HG02943 (cell line): ENCODE results near the gene ADCY10.
A peak's percentile ranks its signal among the peaks of the same experiment; 100 is the strongest.
"Not testable (repeated sequence)": the region's sequence is repeated elsewhere in the genome, so short reads cannot be mapped to it uniquely, and the experiment has no call there.

Experiments used
- ATAC-seq: cut with Tn5 transposase; IDR thresholded peaks from one replicate; pipeline ENCODE4 v1.9.1; 2021; ENCODE audit warnings: mild to moderate bottlenecking, low read depth, moderate library complexity; ENCODE audit not compliant: unreplicated experiment

The ADCY10 gene

GRCh38 chr1:167819849-167820683, 93.9 kb downstream of the ADCY10 start:
- ATAC-seq, result no peak

- no peak for ATAC-seq
Measured at GRCh38 chr1:167815650-167816049, 98.3 kb downstream of the ADCY10 start.

GRCh38 chr1:167812972-167813371, 101.0 kb downstream of the ADCY10 start:
- ATAC-seq, result no peak

GRCh38 chr1:167808690-167809089, 105.2 kb downstream of the ADCY10 start:
- no peak for ATAC-seq

- ATAC-seq, result no peak
Measured at GRCh38 chr1:167808104-167808503, 105.8 kb downstream of the ADCY10 start.

GRCh38 chr1:167806676-167807075, 107.3 kb downstream of the ADCY10 start:
- not testable (repeated sequence) for ATAC-seq

- not testable (repeated sequence) for ATAC-seq
Measured at GRCh38 chr1:167806235-167806634, 107.7 kb downstream of the ADCY10 start.

- no peak for ATAC-seq
Measured at GRCh38 chr1:167805041-167805556, 108.8 kb downstream of the ADCY10 start.

GRCh38 chr1:167803358-167804207, 110.4 kb downstream of the ADCY10 start:
- peak; percentile 88 for ATAC-seq

GRCh38 chr1:167802235-167802634, 111.7 kb downstream of the ADCY10 start:
- ATAC-seq, result no peak

GRCh38 chr1:167800251-167800650, 113.7 kb downstream of the ADCY10 start:
- ATAC-seq, result no peak

GRCh38 chr1:167799747-167800146, 114.2 kb downstream of the ADCY10 start:
- ATAC-seq, result no peak

GRCh38 chr1:167798952-167799351, 115.0 kb downstream of the ADCY10 start:
- no peak for ATAC-seq

GRCh38 chr1:167797015-167797414, 116.9 kb downstream of the ADCY10 start:
- no peak for ATAC-seq

GRCh38 chr1:167795810-167796740, 117.9 kb downstream of the ADCY10 start:
- no peak for ATAC-seq

GRCh38 chr1:167794043-167794442, 119.9 kb downstream of the ADCY10 start:
- ATAC-seq, result no peak

- no peak for ATAC-seq
Measured at GRCh38 chr1:167792188-167792565, 121.8 kb downstream of the ADCY10 start.

- no peak for ATAC-seq
Measured at GRCh38 chr1:167791281-167792187, 122.4 kb downstream of the ADCY10 start.

GRCh38 chr1:167790117-167790516, 123.8 kb downstream of the ADCY10 start:
- ATAC-seq, result no peak
